GM18526 (cell line): Measurements from ENCODE around the gene ZNF502.

ENCODE experiments used
- POLR2A ChIP-seq: IDR thresholded peaks from 3 replicates; pipeline ENCODE4 v1.6.1; 2011; ENCODE audit not compliant: insufficient read length; ENCODE audit errors: extremely low read depth

ZNF502 gene

GRCh38 chr3:44761424-44762169, 49.1 kb downstream of the ZNF502 start, which contains the start of the genes KIAA1143 and KIF15:
Gene KIAA1143, minus strand, starts transcription at chr3:44761619. Its CDS starts 17 bp downstream, at chr3:44761602.
Gene KIF15, plus strand, starts transcription at chr3:44761794. Its CDS starts 72 bp downstream, at chr3:44761866.
- TF ChIP-seq POLR2A: peak; percentile 74

GRCh38 chr3:44762170-44762677, 49.8 kb downstream of the ZNF502 start:
- TF ChIP-seq POLR2A: no peak

DNA sequence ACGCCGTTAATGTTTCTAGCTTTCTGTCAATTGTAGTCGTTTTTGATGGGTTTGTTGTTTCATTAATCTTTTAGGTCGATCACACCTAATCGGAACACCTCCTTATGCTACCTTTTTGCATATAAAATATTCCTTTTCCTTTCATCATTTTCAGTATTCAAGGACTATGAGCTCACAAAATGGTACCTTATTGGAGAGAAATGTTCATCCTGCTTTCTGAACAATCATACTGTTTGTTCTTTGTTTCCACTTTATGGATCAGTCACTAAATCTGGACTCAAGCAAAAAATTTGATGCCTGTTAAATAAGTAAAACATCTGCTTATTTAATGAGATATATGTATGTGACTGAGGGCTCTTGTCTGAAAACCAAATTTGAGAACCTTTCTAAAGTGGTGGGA, 50.2 kb downstream of the ZNF502 start:
- TF ChIP-seq POLR2A: no peak

DNA sequence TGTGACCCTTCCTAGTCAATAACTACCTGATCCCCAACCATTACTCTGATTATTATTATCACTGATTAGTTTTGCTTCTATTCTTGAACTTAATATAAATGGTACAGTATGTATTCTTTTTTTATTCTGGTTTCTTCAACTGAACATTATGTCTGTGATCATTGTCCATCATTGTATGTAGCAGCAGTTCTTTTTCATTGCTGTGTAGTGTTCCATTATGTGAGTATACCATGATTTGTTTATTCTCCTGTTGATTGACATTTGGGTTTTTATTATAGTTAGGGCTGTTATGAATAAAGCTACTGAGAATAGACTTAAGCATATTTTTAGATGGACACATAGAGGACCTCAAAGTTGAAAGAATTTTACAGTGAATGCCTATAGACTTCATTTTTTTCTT, 51.8 kb downstream of the ZNF502 start:
- no peak for TF ChIP-seq POLR2A

- TF ChIP-seq POLR2A: no peak
These were observed 59.1 kb downstream of the ZNF502 start for GRCh38 chr3:44771424-44772098.

DNA sequence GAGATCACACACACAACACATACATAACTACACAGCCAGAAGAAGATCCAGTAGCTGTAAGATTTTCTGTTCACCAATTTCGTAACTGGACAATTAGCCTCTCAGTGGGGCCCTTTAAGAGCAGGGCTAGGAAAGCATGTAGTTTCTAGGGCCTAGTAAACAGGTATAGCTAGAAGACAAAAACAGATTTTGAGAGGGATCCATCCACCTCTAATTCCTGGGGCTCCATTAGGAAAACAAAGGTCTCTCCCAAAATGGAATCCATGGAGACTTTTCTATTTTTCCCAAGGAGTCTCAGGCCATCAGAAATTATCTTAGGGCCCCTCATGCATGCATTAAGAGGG, 59.6 kb downstream of the ZNF502 start:
- TF ChIP-seq POLR2A: no peak
